Astrocyte (in vitro differentiated cells and primary cell): ENCODE results near the gene PYM1.

Experiments
- EZH2 ChIP-seq: IDR thresholded peaks from 2 replicates; pipeline ENCODE4 v1.6.1; 2012; ENCODE audit warnings: mild to moderate bottlenecking, low read length, inconsistent platforms; ENCODE audit not compliant: insufficient read depth
- TF ChIP-seq, protein P1 (sequence below): IDR thresholded peaks from 2 replicates; pipeline ENCODE4 v1.5.1; 2011; ENCODE audit warnings: low read depth, mild to moderate bottlenecking, inconsistent platforms, low read length, moderate library complexity; ENCODE audit not compliant: insufficient read depth

DNA sequence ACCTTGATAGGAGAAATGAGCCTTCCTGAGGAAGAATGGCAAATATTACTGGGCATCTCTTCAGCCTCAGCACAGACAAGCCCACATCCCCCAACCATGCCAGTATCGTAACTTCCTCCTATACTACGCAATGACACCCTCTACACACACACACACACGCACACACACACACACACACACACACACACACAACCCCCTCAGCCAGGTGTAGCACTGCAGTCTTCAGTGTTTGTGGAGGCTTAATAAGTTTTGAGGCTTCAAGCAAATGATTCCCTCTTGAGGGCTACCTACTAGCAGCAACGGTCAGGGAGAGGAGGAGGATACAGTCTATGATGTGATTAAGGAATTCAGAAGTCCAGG lies 4.8 kb upstream of the PYM1 start:
- no peak for TF ChIP-seq EZH2
- TF ChIP-seq, protein P1, sequence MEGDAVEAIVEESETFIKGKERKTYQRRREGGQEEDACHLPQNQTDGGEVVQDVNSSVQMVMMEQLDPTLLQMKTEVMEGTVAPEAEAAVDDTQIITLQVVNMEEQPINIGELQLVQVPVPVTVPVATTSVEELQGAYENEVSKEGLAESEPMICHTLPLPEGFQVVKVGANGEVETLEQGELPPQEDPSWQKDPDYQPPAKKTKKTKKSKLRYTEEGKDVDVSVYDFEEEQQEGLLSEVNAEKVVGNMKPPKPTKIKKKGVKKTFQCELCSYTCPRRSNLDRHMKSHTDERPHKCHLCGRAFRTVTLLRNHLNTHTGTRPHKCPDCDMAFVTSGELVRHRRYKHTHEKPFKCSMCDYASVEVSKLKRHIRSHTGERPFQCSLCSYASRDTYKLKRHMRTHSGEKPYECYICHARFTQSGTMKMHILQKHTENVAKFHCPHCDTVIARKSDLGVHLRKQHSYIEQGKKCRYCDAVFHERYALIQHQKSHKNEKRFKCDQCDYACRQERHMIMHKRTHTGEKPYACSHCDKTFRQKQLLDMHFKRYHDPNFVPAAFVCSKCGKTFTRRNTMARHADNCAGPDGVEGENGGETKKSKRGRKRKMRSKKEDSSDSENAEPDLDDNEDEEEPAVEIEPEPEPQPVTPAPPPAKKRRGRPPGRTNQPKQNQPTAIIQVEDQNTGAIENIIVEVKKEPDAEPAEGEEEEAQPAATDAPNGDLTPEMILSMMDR, result no peak
